ENCODE measurements around the gene ATP5MC2. TPM values are rescaled to one million over a fixed set of nuclear protein-coding genes. Genes with fewer than 3 reads are reported as not detected.

ATP5MC2 gene
- total and polyA plus RNA-seq, 10 of the 15 experiments (the other 5 are each of a cell fraction or from before 2014, with no cell fraction given): 379 to 1,090 (median 525) TPM

- TF ChIP-seq YY1 (IDR thresholded peaks at IDR 0.05; ENCODE audit: low read depth, low read length): no peak
Observed at GRCh38 chr12:53616950-53617349, 58.9 kb downstream of the ATP5MC2 start (continued).

Other genes with a start within 250 kb of the ATP5MC2 start
Only the 7 nearest of the 8 such genes appear.
- 155 and 164 TPM in 2 replicates for gene PCBP2, start 224.0 kb downstream of the ATP5MC2 start, total RNA-seq (2014; rRNA removed)
- 162 and 177 TPM in 2 replicates for gene PCBP2, start 224.0 kb downstream of the ATP5MC2 start, total RNA-seq (2014; rRNA removed; fragmentation: Illumina TruSeq; extraction: Trizol)
- 803 and 817 TPM in 2 replicates for gene PCBP2, start 224.0 kb downstream of the ATP5MC2 start, total RNA-seq (2021)
- 276 and 336 TPM in 2 replicates for gene PCBP2, start 224.0 kb downstream of the ATP5MC2 start, polyA plus RNA-seq (2011; rRNA removed)
- 629 and 689 TPM in 2 replicates for gene PCBP2, start 224.0 kb downstream of the ATP5MC2 start, polyA plus RNA-seq (2014; fragmentation: Illumina TruSeq; extraction: Trizol)
- 100 to 1,000 TPM; 318 to 348 TPM for gene PCBP2, start 224.0 kb downstream of the ATP5MC2 start, polyA plus RNA-seq (2014; fragmentation: Nextera tagmentation; extraction: Ambion mirVana)
- gene PCBP2, start 224.0 kb downstream of the ATP5MC2 start, polyA plus RNA-seq (2014; rRNA removed): 337 and 342 TPM in 2 replicates
- gene PCBP2, start 224.0 kb downstream of the ATP5MC2 start, polyA plus RNA-seq (2016; fragmentation: Nextera tagmentation; extraction: Ambion mirVana): 100 to 1,000 TPM; 109 to 127 TPM
- 8.5 and 10.1 TPM in 2 replicates for gene MAP3K12, start 176.6 kb downstream of the ATP5MC2 start, total RNA-seq (2014; rRNA removed)
- gene MAP3K12, start 176.6 kb downstream of the ATP5MC2 start, total RNA-seq (2014; rRNA removed; fragmentation: Illumina TruSeq; extraction: Trizol): 4.8 and 5.2 TPM in 2 replicates
- 9.4 and 10.4 TPM in 2 replicates for gene MAP3K12, start 176.6 kb downstream of the ATP5MC2 start, total RNA-seq (2021)
- gene MAP3K12, start 176.6 kb downstream of the ATP5MC2 start, polyA plus RNA-seq (2011; rRNA removed): 8.7 and 14.9 TPM in 2 replicates
- 6.1 and 9.4 TPM in 2 replicates for gene MAP3K12, start 176.6 kb downstream of the ATP5MC2 start, polyA plus RNA-seq (2014; fragmentation: Illumina TruSeq; extraction: Trizol)
- gene MAP3K12, start 176.6 kb downstream of the ATP5MC2 start, polyA plus RNA-seq (2014; fragmentation: Nextera tagmentation; extraction: Ambion mirVana): 1 to 10 TPM in 1 of 2 experiments, under 1 TPM in 1; 0.45 to 1.2 TPM
- gene MAP3K12, start 176.6 kb downstream of the ATP5MC2 start, polyA plus RNA-seq (2014; rRNA removed): 13.6 and 14.1 TPM in 2 replicates
- 1 to 10 TPM; 4.2 to 4.6 TPM for gene MAP3K12, start 176.6 kb downstream of the ATP5MC2 start, polyA plus RNA-seq (2016; fragmentation: Nextera tagmentation; extraction: Ambion mirVana)
- gene TARBP2, start 174.8 kb downstream of the ATP5MC2 start, total RNA-seq (2014; rRNA removed): 46.1 and 47.1 TPM in 2 replicates
- 21.4 and 26.1 TPM in 2 replicates for gene TARBP2, start 174.8 kb downstream of the ATP5MC2 start, total RNA-seq (2014; rRNA removed; fragmentation: Illumina TruSeq; extraction: Trizol)
- 42.4 and 43.2 TPM in 2 replicates for gene TARBP2, start 174.8 kb downstream of the ATP5MC2 start, total RNA-seq (2021)
- 18.3 and 30.4 TPM in 2 replicates for gene TARBP2, start 174.8 kb downstream of the ATP5MC2 start, polyA plus RNA-seq (2011; rRNA removed)
- gene TARBP2, start 174.8 kb downstream of the ATP5MC2 start, polyA plus RNA-seq (2014; fragmentation: Illumina TruSeq; extraction: Trizol): 13.6 and 22.1 TPM in 2 replicates
- gene TARBP2, start 174.8 kb downstream of the ATP5MC2 start, polyA plus RNA-seq (2014; fragmentation: Nextera tagmentation; extraction: Ambion mirVana): 1 to 10 TPM; 5.5 to 9.4 TPM
- gene TARBP2, start 174.8 kb downstream of the ATP5MC2 start, polyA plus RNA-seq (2014; rRNA removed): 44.2 and 54.0 TPM in 2 replicates
- gene TARBP2, start 174.8 kb downstream of the ATP5MC2 start, polyA plus RNA-seq (2016; fragmentation: Nextera tagmentation; extraction: Ambion mirVana): 10 to 100 TPM; 58.7 to 60.1 TPM
- 0.23 TPM in 1 of 2 replicates, not detected in the other for gene NPFF, start 168.6 kb downstream of the ATP5MC2 start, total RNA-seq (2014; rRNA removed)
- not detected in 2 replicates for gene NPFF, start 168.6 kb downstream of the ATP5MC2 start, total RNA-seq (2014; rRNA removed; fragmentation: Illumina TruSeq; extraction: Trizol)
- not detected in 2 replicates for gene NPFF, start 168.6 kb downstream of the ATP5MC2 start, total RNA-seq (2021)
- gene NPFF, start 168.6 kb downstream of the ATP5MC2 start, polyA plus RNA-seq (2011; rRNA removed): not detected in 2 replicates
- gene NPFF, start 168.6 kb downstream of the ATP5MC2 start, polyA plus RNA-seq (2014; fragmentation: Illumina TruSeq; extraction: Trizol): not detected in 2 replicates
- under 1 TPM; 0.21 to 0.69 TPM for gene NPFF, start 168.6 kb downstream of the ATP5MC2 start, polyA plus RNA-seq (2014; fragmentation: Nextera tagmentation; extraction: Ambion mirVana)
- 0.22 TPM in 1 of 2 replicates, not detected in the other for gene NPFF, start 168.6 kb downstream of the ATP5MC2 start, polyA plus RNA-seq (2014; rRNA removed)
- gene NPFF, start 168.6 kb downstream of the ATP5MC2 start, polyA plus RNA-seq (2016; fragmentation: Nextera tagmentation; extraction: Ambion mirVana): not detected
- 9.1 and 11.4 TPM in 2 replicates for gene ATF7, start 49.7 kb downstream of the ATP5MC2 start, total RNA-seq (2014; rRNA removed)
- gene ATF7, start 49.7 kb downstream of the ATP5MC2 start, total RNA-seq (2014; rRNA removed; fragmentation: Illumina TruSeq; extraction: Trizol): 14.6 and 16.1 TPM in 2 replicates
- gene ATF7, start 49.7 kb downstream of the ATP5MC2 start, total RNA-seq (2021): 21.5 and 23.6 TPM in 2 replicates
- gene ATF7, start 49.7 kb downstream of the ATP5MC2 start, polyA plus RNA-seq (2011; rRNA removed): 14.5 and 16.4 TPM in 2 replicates
- 21.9 and 26.4 TPM in 2 replicates for gene ATF7, start 49.7 kb downstream of the ATP5MC2 start, polyA plus RNA-seq (2014; fragmentation: Illumina TruSeq; extraction: Trizol)
- 10 to 100 TPM; 21.8 to 26.8 TPM for gene ATF7, start 49.7 kb downstream of the ATP5MC2 start, polyA plus RNA-seq (2014; fragmentation: Nextera tagmentation; extraction: Ambion mirVana)
- 14.1 and 17.2 TPM in 2 replicates for gene ATF7, start 49.7 kb downstream of the ATP5MC2 start, polyA plus RNA-seq (2014; rRNA removed)
- gene ATF7, start 49.7 kb downstream of the ATP5MC2 start, polyA plus RNA-seq (2016; fragmentation: Nextera tagmentation; extraction: Ambion mirVana): 10 to 100 TPM; 30.2 to 30.7 TPM
- gene CALCOCO1, start 51.4 kb upstream of the ATP5MC2 start, total RNA-seq (2014; rRNA removed): 13.7 and 15.7 TPM in 2 replicates
- 13.4 and 13.7 TPM in 2 replicates for gene CALCOCO1, start 51.4 kb upstream of the ATP5MC2 start, total RNA-seq (2014; rRNA removed; fragmentation: Illumina TruSeq; extraction: Trizol)
- gene CALCOCO1, start 51.4 kb upstream of the ATP5MC2 start, total RNA-seq (2021): 18.1 and 18.6 TPM in 2 replicates
- 44.6 and 55.9 TPM in 2 replicates for gene CALCOCO1, start 51.4 kb upstream of the ATP5MC2 start, polyA plus RNA-seq (2011; rRNA removed)
- gene CALCOCO1, start 51.4 kb upstream of the ATP5MC2 start, polyA plus RNA-seq (2014; fragmentation: Illumina TruSeq; extraction: Trizol): 24.5 and 27.2 TPM in 2 replicates
- gene CALCOCO1, start 51.4 kb upstream of the ATP5MC2 start, polyA plus RNA-seq (2014; fragmentation: Nextera tagmentation; extraction: Ambion mirVana): 1 to 10 TPM; 2.8 to 4.4 TPM
- 14.1 and 19.0 TPM in 2 replicates for gene CALCOCO1, start 51.4 kb upstream of the ATP5MC2 start, polyA plus RNA-seq (2014; rRNA removed)
- 10 to 100 TPM; 12.5 to 12.7 TPM for gene CALCOCO1, start 51.4 kb upstream of the ATP5MC2 start, polyA plus RNA-seq (2016; fragmentation: Nextera tagmentation; extraction: Ambion mirVana)
- not detected in 2 replicates for gene CISTR, start 75.9 kb upstream of the ATP5MC2 start, total RNA-seq (2014; rRNA removed)
- gene CISTR, start 75.9 kb upstream of the ATP5MC2 start, total RNA-seq (2014; rRNA removed; fragmentation: Illumina TruSeq; extraction: Trizol): not detected in 2 replicates
- gene CISTR, start 75.9 kb upstream of the ATP5MC2 start, total RNA-seq (2021): not detected in 2 replicates
- 0.19 and 0.26 TPM in 2 replicates for gene CISTR, start 75.9 kb upstream of the ATP5MC2 start, polyA plus RNA-seq (2011; rRNA removed)
- not detected in 2 replicates for gene CISTR, start 75.9 kb upstream of the ATP5MC2 start, polyA plus RNA-seq (2014; fragmentation: Illumina TruSeq; extraction: Trizol)
- not detected for gene CISTR, start 75.9 kb upstream of the ATP5MC2 start, polyA plus RNA-seq (2014; fragmentation: Nextera tagmentation; extraction: Ambion mirVana)
- not detected in 2 replicates for gene CISTR, start 75.9 kb upstream of the ATP5MC2 start, polyA plus RNA-seq (2014; rRNA removed)
- gene CISTR, start 75.9 kb upstream of the ATP5MC2 start, polyA plus RNA-seq (2016; fragmentation: Nextera tagmentation; extraction: Ambion mirVana): not detected